Measurements from ENCODE around the gene KRTAP12-1.

Gene KRTAP12-1

GRCh38 chr21:44681152-44681551 lies 811 bp downstream of the KRTAP12-1 start:
- no peak overlapping the region for H3K4me3 ChIP-seq (ENCODE audit: low read length)
- no peak for TF ChIP-seq CTCF (conservative IDR thresholded peaks at IDR 0.05; ENCODE audit: low read length)
- no peak for DNase-seq (ENCODE audit: low read depth)

DNA sequence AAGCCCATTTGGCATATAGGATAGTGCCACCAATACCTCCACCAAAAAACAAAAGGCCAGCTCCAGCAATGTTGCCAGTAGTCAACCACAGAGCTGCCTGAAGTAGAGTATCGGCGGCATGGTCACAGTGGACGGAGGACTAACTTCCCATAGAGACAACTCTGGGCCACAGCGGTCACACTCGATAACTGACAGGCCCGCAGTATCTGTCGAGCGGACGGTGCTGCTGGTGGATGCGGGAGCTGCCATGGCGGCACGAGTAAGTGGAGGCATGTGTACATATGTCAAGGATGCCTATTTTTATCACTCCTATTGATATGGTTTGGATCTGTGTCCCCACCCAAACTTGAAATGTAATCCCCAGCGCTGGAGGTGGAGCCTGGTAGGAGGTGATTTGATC lies 4.1 kb downstream of the KRTAP12-1 start:
- no peak for DNase-seq (ENCODE audit: low read depth)
- no peak for TF ChIP-seq CTCF (conservative IDR thresholded peaks at IDR 0.05; ENCODE audit: low read length)
- no peak overlapping the region for H3K4me3 ChIP-seq (ENCODE audit: low read length)

DNA sequence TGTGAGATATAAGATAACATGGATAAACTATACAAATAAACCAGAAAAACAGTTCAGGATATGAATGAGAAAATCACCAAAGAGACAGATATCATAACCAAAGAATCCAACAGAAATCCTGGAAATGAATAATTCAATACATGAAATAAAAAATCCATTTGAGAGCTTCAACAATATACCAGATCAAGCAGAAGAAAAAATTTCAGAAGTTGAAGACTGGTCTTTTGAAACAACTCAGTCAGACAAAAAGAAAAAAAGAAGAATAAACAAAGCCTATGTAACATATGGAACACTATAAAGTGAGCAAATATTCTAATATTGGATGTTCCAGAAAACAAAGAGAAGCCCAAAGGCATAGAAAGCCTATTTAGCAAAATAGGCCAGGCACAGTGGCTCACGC lies 10.1 kb downstream of the KRTAP12-1 start:
- no peak overlapping the region for H3K4me3 ChIP-seq (ENCODE audit: low read length)
- TF ChIP-seq CTCF (conservative IDR thresholded peaks at IDR 0.05; ENCODE audit: low read length) = no peak
- no peak for DNase-seq (ENCODE audit: low read depth)

GRCh38 chr21:44670642-44671432 lies 11.1 kb downstream of the KRTAP12-1 start:
- no peak for DNase-seq (ENCODE audit: low read depth)
- H3K4me3 ChIP-seq (ENCODE audit: low read length) = no peak overlapping the region

DNA sequence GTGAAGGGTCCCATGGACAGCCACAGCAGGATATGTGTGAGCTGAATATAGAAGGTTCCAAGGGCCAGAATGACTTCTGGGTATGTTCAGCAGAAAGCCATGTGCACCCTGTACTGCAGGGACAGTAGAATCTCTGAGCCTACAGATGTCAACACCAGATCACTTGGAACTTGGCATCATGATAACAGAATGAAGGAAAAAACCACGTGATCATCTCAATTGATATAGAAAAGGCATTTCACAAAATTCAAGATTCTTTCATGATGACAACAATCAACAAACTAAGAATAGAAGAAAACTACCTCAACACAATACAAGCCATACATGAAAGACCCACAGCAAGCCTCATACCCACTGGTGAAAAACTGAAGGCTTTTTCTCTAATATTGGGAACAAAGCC lies 14.4 kb downstream of the KRTAP12-1 start:
- DNase-seq (ENCODE audit: low read depth) = no peak
- no peak for TF ChIP-seq CTCF (conservative IDR thresholded peaks at IDR 0.05; ENCODE audit: low read length)
- H3K4me3 ChIP-seq (ENCODE audit: low read length) = no peak overlapping the region

More at GRCh38 chr21:44670642-44671432, 11.1 kb downstream of the KRTAP12-1 start:
- no peak for TF ChIP-seq CTCF (conservative IDR thresholded peaks at IDR 0.05; ENCODE audit: low read length)

GRCh38 chr21:44666401-44667320 lies 15.3 kb downstream of the KRTAP12-1 start, which contains the start of gene KRTAP12-2:
KRTAP12-2 (minus strand) TSS chr21:44666927; CDS start chr21:44666886, 41 bp downstream.
- no peak for TF ChIP-seq CTCF (conservative IDR thresholded peaks at IDR 0.05; ENCODE audit: low read length)

More at GRCh38 chr21:44666401-44667320, 15.3 kb downstream of the KRTAP12-1 start, which contains the start of gene KRTAP12-2:
- H3K4me3 ChIP-seq (ENCODE audit: low read length) = no peak within 1 kb of the TSS
- no peak for DNase-seq (ENCODE audit: low read depth)

Data from AG10803 (cell line).